OCI-LY3 (cell line): ENCODE data around the gene HCFC1.

Experiments used
- H2AFZ ChIP-seq: fragments of 200-600, 300-600 bp; shearing (Covaris generic); 2 replicates; pipeline ENCODE4 v1.6.0; 2014; ENCODE audit warnings: antibody characterized with exemption, low read depth, low read length
- H3K27ac ChIP-seq: fragments of 200-600, 300-600 bp; sonication (generic); 2 replicates; pipeline ENCODE4 v1.5.1; 2014; ENCODE audit warnings: mild to moderate bottlenecking, low read length, moderate library complexity, mixed read lengths
- H3K27me3 ChIP-seq: fragments of 200-600, 300-600 bp; sonication (generic); 2 replicates; pipeline ENCODE4 v1.6.1; 2014; ENCODE audit warnings: low read depth, low read length, mixed read lengths
- H3K36me3 ChIP-seq: fragments of 200-600, 300-600 bp; sonication (generic); replicated peaks from 2 replicates; pipeline ENCODE3; 2014; ENCODE audit warnings: low read depth, low read length, mixed read lengths
- H3K4me1 ChIP-seq: fragments of 300-600, 200-600 bp; sonication (generic); 2 replicates; pipeline ENCODE4 v1.6.1; 2014; ENCODE audit warnings: low read length, mixed read lengths
- H3K4me2 ChIP-seq: fragments of 200-600, 300-600 bp; sonication (generic); 2 replicates; pipeline ENCODE4 v1.6.1; 2014; ENCODE audit warnings: low read length, mixed read lengths
- H3K4me3 ChIP-seq: fragments of 300-600, 200-600 bp; sonication (generic); 2 replicates; pipeline ENCODE4 v1.5.1; 2014; ENCODE audit warnings: antibody characterized with exemption, mild to moderate bottlenecking, low read length, moderate library complexity
- H3K79me2 ChIP-seq: fragments of 300-600, 200-600 bp; shearing (Covaris generic); 2 replicates; pipeline ENCODE4 v1.6.1; 2014; ENCODE audit warnings: mild to moderate bottlenecking, low read length, mixed read lengths
- H3K9ac ChIP-seq: fragments of 300-600, 200-600 bp; shearing (Covaris generic); 2 replicates; pipeline ENCODE4 v1.6.0; 2014; ENCODE audit warnings: mild to moderate bottlenecking, low read length, moderate library complexity
- H3K9me3 ChIP-seq: fragments of 200-600, 300-600 bp; shearing (Covaris generic); 2 replicates; pipeline ENCODE4 v1.6.1; 2014; ENCODE audit warnings: low read length, mixed read lengths; ENCODE audit not compliant: insufficient read depth
- H4K20me1 ChIP-seq: fragments of 200-600, 300-600 bp; sonication (generic); 2 replicates; pipeline ENCODE4 v1.6.1; 2016; ENCODE audit warnings: low read length, mixed read lengths; ENCODE audit not compliant: insufficient read depth
- EZH2phosphoT487 ChIP-seq: fragments of 200-600 bp; shearing (Covaris generic); IDR thresholded peaks from 2 replicates; pipeline ENCODE4 v1.6.1; 2018; ENCODE audit warnings: antibody characterized with exemption, mixed run types, low read depth
- TF ChIP-seq, protein P1 (sequence below): fragments of 200-600, 300-600 bp; sonication (generic); IDR thresholded peaks from 2 replicates; pipeline ENCODE4 v1.5.1; 2014; ENCODE audit warnings: antibody characterized with exemption, low read length, low read depth

The HCFC1 gene

DNA sequence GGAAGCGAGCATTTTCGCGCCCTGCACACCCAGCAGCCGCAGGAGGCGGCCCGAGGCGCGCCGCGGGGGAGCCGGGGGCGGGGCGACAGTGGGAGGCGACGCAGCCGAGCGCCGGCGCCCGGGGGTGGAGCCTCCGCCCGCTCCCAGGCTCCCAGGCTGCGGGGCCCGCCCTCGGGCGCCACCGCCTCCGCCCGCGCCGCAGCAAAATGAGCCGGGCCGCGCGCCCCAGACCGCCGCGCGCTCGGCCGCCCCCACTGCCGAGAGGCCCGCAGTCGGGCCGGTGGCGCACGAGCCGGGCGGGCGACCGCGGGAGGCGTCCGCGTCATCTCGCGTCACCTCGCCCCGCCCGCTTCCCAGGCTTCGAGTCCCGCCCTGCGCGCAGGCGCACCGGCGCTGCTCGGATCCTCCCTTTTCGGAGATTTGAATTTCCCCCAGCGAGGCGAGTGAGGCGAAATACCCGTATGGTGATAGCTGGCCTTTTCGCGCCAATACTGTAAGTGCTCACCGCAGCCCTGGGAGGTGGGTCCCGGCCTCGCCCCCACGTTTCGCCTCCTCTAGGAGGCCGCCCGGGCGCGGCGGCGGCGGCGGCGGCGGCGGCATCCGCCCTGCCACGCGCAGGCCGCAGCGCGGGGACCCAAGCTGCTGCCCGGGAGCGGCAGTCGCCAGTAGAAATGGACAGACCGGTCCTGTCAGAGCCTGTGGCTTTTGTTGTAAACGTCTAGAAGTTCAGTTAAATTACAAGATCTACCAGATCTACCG, 929 bp upstream of the HCFC1 start, which contains the start of gene TMEM187:
Gene TMEM187, plus strand, starts transcription at position 387 of the 759 bp plus-strand sequence. CDS start 9,309 bp downstream, outside the sequence.
- Histone ChIP-seq H3K79me2 (peaks cover 55% of the 10 kb centered on the region), H3K9me3 (no peaks in the 10 kb centered on the region), H3K4me1 (peaks cover 31% of the 10 kb centered on the region), H3K9ac (peak within 1 kb of the TSS; percentile 100), H3K4me2 (peak within 1 kb of the TSS; percentile 90), H3K27ac (peak within 1 kb of the TSS; percentile 98), H3K4me3 (peak within 1 kb of the TSS; percentile 97), H3K27me3 (no peaks in the 10 kb centered on the region), H4K20me1 (peaks cover 24% of the 10 kb centered on the region), H3K36me3 (peaks cover 14% of the 10 kb centered on the region), H2AFZ (peak within 1 kb of the TSS; percentile 79; the same call in 1 of the 2 replicates)
- TF ChIP-seq, protein P1, sequence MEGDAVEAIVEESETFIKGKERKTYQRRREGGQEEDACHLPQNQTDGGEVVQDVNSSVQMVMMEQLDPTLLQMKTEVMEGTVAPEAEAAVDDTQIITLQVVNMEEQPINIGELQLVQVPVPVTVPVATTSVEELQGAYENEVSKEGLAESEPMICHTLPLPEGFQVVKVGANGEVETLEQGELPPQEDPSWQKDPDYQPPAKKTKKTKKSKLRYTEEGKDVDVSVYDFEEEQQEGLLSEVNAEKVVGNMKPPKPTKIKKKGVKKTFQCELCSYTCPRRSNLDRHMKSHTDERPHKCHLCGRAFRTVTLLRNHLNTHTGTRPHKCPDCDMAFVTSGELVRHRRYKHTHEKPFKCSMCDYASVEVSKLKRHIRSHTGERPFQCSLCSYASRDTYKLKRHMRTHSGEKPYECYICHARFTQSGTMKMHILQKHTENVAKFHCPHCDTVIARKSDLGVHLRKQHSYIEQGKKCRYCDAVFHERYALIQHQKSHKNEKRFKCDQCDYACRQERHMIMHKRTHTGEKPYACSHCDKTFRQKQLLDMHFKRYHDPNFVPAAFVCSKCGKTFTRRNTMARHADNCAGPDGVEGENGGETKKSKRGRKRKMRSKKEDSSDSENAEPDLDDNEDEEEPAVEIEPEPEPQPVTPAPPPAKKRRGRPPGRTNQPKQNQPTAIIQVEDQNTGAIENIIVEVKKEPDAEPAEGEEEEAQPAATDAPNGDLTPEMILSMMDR = no peak
- TF ChIP-seq EZH2phosphoT487 = no peak

DNA sequence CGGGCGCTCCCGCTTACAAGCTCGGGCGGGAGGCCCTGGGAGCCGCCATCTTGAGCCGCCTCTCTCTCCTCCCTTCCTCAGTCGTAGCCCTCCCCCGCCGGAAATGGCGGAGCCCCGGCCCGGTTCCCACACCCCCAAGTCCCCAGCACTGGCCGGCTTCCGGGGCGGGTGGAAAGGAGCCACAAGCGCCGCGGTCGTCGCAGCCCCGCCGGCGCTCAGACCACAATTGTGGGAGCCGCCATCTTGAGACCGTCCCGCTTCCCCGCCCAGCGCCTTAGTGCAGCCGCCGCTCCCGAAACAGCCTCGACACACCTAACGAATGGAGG, 531 bp downstream of the HCFC1 start:
- Histone ChIP-seq H3K9me3 (no peaks in the 10 kb centered on the region), H3K4me3 (peak overlapping the region; percentile 97), H3K4me2 (peak overlapping the region; percentile 98), H2AFZ (no peak overlapping the region), H3K79me2 (peaks cover 69% of the 10 kb centered on the region), H3K27me3 (no peaks in the 10 kb centered on the region), H4K20me1 (peaks cover 39% of the 10 kb centered on the region), H3K27ac (peak overlapping the region; percentile 98), H3K4me1 (peaks cover 39% of the 10 kb centered on the region), H3K9ac (peak overlapping the region; percentile 100), H3K36me3 (peaks cover 23% of the 10 kb centered on the region)
- no peak for TF ChIP-seq EZH2phosphoT487
- TF ChIP-seq, protein P1 = no peak

DNA sequence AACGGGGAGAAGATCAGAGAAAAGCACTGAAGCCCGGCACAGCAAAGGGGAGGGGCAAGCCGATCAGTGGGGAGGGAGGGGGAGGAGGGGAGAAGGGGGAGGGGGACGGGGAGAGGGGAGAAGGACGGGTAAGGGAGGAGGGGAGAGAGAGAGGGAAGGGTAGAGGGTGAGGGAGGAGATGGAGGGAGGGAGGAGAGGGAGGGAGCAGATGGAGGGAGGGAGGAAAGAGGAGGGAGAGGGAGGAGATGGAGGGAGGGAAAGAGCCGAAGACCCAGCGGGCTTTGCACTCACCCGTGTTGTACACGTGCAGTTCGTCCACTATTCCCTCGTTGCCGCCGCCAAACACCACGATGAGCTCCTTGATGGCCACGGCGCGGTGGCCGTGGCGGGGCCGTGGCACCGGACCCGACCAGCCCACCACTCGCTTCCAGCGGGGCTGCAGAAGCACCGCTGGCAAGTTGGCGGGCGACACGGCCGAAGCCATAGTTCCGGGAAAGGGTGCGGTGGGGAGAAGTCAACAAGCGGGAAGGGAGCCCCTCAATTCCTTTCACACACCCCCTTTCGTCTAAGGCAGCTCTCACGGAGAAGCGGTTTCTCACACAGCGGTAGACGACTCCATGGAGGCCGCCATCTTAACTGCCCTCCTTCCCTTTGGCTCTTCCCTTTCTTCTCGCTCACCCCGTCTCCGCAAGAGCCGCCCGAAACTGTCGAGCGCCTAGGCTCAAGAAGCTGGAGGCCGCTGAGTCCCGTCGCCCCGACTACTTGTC, 1.1 kb downstream of the HCFC1 start:
- Histone ChIP-seq H3K36me3 (peaks cover 23% of the 10 kb centered on the region), H2AFZ (no peak overlapping the region), H3K4me3 (peak overlapping the region; percentile 97), H4K20me1 (peaks cover 44% of the 10 kb centered on the region), H3K79me2 (peaks cover 75% of the 10 kb centered on the region), H3K9me3 (no peaks in the 10 kb centered on the region), H3K4me2 (peak overlapping the region; percentile 98), H3K27me3 (no peaks in the 10 kb centered on the region), H3K27ac (peak overlapping the region; percentile 98), H3K4me1 (peaks cover 39% of the 10 kb centered on the region), H3K9ac (peak overlapping the region; percentile 100)
- TF ChIP-seq EZH2phosphoT487 = no peak
- TF ChIP-seq, protein P1 = no peak

DNA sequence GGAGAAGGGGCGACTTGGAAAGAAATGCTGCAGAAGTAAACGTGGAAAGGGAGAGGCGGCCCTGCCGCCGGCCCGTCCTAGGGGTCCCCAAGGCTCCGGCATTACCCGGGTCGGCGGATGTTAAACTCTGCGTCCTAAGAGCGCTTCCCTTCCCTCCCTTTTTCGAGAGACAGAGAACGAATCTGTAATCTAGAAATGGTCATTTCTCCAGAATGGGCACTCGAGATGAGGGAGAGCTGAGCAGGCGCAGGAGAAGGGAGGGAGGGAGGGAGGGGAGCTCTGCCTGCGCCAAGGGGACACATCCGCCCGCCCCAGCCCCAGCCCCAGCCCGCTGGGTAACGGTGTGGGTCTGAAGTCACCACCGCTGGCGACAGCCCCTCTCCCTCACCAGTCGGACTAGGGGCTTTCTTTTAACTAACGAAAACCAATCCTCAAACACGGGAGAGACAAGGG, 1.7 kb downstream of the HCFC1 start:
- peak overlapping the region; percentile 98 for H3K27ac ChIP-seq
- TF ChIP-seq EZH2phosphoT487 = no peak
- TF ChIP-seq, protein P1 = no peak
- H3K9ac ChIP-seq = peak overlapping the region; percentile 100
- peaks cover 39% of the 10 kb centered on the region for H3K4me1 ChIP-seq
- H3K79me2 ChIP-seq = peaks cover 81% of the 10 kb centered on the region
- H2AFZ ChIP-seq = no peak overlapping the region
- H4K20me1 ChIP-seq = peaks cover 49% of the 10 kb centered on the region
- H3K36me3 ChIP-seq = peaks cover 23% of the 10 kb centered on the region
- no peaks in the 10 kb centered on the region for H3K27me3 ChIP-seq
- H3K4me3 ChIP-seq = peak overlapping the region; percentile 97
- H3K4me2 ChIP-seq = peak overlapping the region; percentile 98
- no peaks in the 10 kb centered on the region for H3K9me3 ChIP-seq
